HepG2 (cell line): ENCODE measurements around the gene SLC22A5. TPM values are rescaled to one million over a fixed set of nuclear protein-coding genes. Genes with fewer than 3 reads are reported as not detected.
A peak's percentile ranks its signal among the peaks of the same experiment; 100 is the strongest.

Experiments used
- EED ChIP-seq: sonication (generic); formaldehyde crosslinking; IDR thresholded peaks from 2 replicates; pipeline ENCODE4 v1.5.0; 2020; ENCODE audit warnings: mild to moderate bottlenecking, missing genetic modification reagents
- GABPB1 ChIP-seq: IDR thresholded peaks from 2 replicates; pipeline ENCODE4 v1.6.1; 2016; ENCODE audit warnings: mild to moderate bottlenecking, missing genetic modification reagents, moderate library complexity, missing compliant biosample characterization
- HDAC1 ChIP-seq: sonication (generic); formaldehyde crosslinking; IDR thresholded peaks from 2 replicates; pipeline ENCODE4 v1.5.1; 2020; ENCODE audit warnings: mild to moderate bottlenecking, missing genetic modification reagents
- NFE2L1 ChIP-seq: sonication (generic); formaldehyde crosslinking; IDR thresholded peaks from 2 replicates; pipeline ENCODE4 v1.4.0; 2020; ENCODE audit warnings: missing genetic modification reagents, mild to moderate bottlenecking, borderline replicate concordance
- SOX13 ChIP-seq, 3 experiments: fragments of 450-650 bp in 1 of 3; sonication (generic) in 1 of 3; formaldehyde crosslinking in 1 of 3; IDR thresholded peaks in 2 of 3; conservative IDR thresholded peaks in 1 of 3; 2 replicates each; pipeline versions ENCODE4 v1.5.0 to v1.6.1; 2016 to 2020; ENCODE audit warnings: antibody characterized with exemption in 1 of 3, mild to moderate bottlenecking in 1 of 3, missing compliant biosample characterization in 1 of 3, missing genetic modification reagents in 1 of 3, moderate library complexity in 1 of 3
- SP2 ChIP-seq: sonication (generic); formaldehyde crosslinking; IDR thresholded peaks from 2 replicates; pipeline ENCODE4 v1.5.1; 2020; ENCODE audit warnings: mild to moderate bottlenecking, missing genetic modification reagents
- THAP11 ChIP-seq: IDR thresholded peaks from 2 replicates; pipeline ENCODE4 v1.6.1; 2016; ENCODE audit warnings: missing biosample characterization, missing genetic modification reagents
- THYN1 ChIP-seq: sonication (generic); formaldehyde crosslinking; IDR thresholded peaks from 2 replicates; pipeline ENCODE4 v1.8.1; 2023; ENCODE audit warnings: low read depth, mild to moderate bottlenecking, moderate library complexity, missing genetic modification reagents, borderline replicate concordance
- ZKSCAN5 ChIP-seq: sonication (generic); formaldehyde crosslinking; IDR thresholded peaks from 2 replicates; pipeline ENCODE4 v1.5.1; 2020; ENCODE audit warnings: mild to moderate bottlenecking, missing genetic modification reagents
- ZNF17 ChIP-seq: sonication (generic); formaldehyde crosslinking; IDR thresholded peaks from 2 replicates; pipeline ENCODE4 v1.5.0; 2020; ENCODE audit warnings: mild to moderate bottlenecking, missing genetic modification reagents
- ZNF567 ChIP-seq: sonication (generic); formaldehyde crosslinking; IDR thresholded peaks from 2 replicates; pipeline ENCODE4 v1.8.1; 2023; ENCODE audit warnings: mild to moderate bottlenecking, missing genetic modification reagents, borderline replicate concordance
- ZNF749 ChIP-seq: sonication (generic); formaldehyde crosslinking; IDR thresholded peaks from 2 replicates; pipeline ENCODE4 v1.8.0; 2022; ENCODE audit warnings: mild to moderate bottlenecking, missing genetic modification reagents, moderate library complexity, borderline replicate concordance
- ZNF772 ChIP-seq: sonication (generic); formaldehyde crosslinking; IDR thresholded peaks from 2 replicates; pipeline ENCODE4 v1.5.0; 2020; ENCODE audit warnings: mild to moderate bottlenecking, missing genetic modification reagents
- ZZZ3 ChIP-seq: sonication (generic); formaldehyde crosslinking; IDR thresholded peaks from 2 replicates; pipeline ENCODE4 v1.4.0; 2020; ENCODE audit warnings: missing genetic modification reagents, mild to moderate bottlenecking, borderline replicate concordance
- polyA plus RNA-seq, 8 experiments: library from polyadenylated mRNA; depleted of rRNA in 3 of 8; stranded (reverse) in 7 of 8; unstranded in 1 of 8; fragments of >200 nt; fragmentation: Illumina TruSeq in 4 of 8; extraction: Trizol in 4 of 8; gene quantifications; 2 replicates each; pipeline versions ENCODE4 v1.2.1 to v1.2.3, GENCODE V29; 2011 to 2016; ENCODE audit warnings: low read depth in 4 of 8, missing spikeins in 1 of 8, mixed read lengths in 1 of 8; ENCODE audit not compliant: insufficient read depth in 1 of 8
- total RNA-seq, 5 experiments: library from RNA; depleted of rRNA; stranded (reverse); fragments of >200 nt; fragmentation: Illumina TruSeq; extraction: Trizol; gene quantifications; 2 replicates each; pipeline ENCODE4 v1.2.3, GENCODE V29; 2016; ENCODE audit warnings: low read depth in 1 of 5
- TF ChIP-seq, protein P1 (sequence below): sonication (generic); formaldehyde crosslinking; IDR thresholded peaks from 2 replicates; pipeline ENCODE4 v1.5.0; 2020; ENCODE audit warnings: mild to moderate bottlenecking, missing genetic modification reagents
- TF ChIP-seq, protein P2 (sequence below): IDR thresholded peaks from 2 replicates; pipeline ENCODE4 v1.6.1; 2016; ENCODE audit warnings: missing genetic modification reagents, missing compliant biosample characterization
- TF ChIP-seq, protein P3 (sequence below): sonication (generic); formaldehyde crosslinking; IDR thresholded peaks from 2 replicates; pipeline ENCODE4 v1.5.1; 2020; ENCODE audit warnings: mild to moderate bottlenecking, missing genetic modification reagents, moderate library complexity
- TF ChIP-seq, protein P4 (sequence below): sonication (generic); formaldehyde crosslinking; IDR thresholded peaks from 2 replicates; pipeline ENCODE4 v1.4.0; 2020; ENCODE audit warnings: missing genetic modification reagents

SLC22A5 gene
- total and polyA plus RNA-seq, 2 of the 13 experiments (the other 11 are each of a cell fraction or from before 2014, with no cell fraction given): 7.1 to 15.1 TPM

DNA sequence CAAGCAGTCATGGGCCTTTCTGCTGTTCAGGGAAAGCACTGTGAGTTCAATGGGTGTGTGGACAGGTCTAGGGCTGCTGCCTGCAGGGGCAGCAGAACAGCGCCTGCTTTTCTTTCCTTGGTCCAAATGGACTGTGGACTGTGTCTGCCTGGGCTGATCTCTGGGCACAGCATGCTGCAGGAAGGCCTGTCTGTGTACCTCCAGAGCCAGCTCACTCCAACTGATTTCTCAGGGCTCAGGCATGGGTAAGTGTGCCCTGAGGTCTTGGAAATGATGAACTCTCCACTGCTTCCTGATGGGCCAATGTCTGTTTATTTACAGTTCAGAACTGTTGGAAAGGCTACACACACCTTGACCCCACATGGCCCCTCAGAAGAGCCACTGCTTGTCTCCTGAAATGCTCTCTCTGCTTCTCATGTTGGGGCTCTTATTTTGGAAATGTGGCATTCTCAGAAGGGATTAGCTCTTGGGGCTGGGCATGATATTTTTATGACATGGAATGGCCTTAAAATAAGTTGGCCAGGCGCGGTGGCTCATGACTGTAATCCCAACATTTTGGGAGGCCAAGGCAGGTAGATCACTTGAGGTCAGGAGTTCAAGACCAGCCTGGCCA, 48.3 kb upstream of the SLC22A5 start (continued):
- TF ChIP-seq, protein P1, sequence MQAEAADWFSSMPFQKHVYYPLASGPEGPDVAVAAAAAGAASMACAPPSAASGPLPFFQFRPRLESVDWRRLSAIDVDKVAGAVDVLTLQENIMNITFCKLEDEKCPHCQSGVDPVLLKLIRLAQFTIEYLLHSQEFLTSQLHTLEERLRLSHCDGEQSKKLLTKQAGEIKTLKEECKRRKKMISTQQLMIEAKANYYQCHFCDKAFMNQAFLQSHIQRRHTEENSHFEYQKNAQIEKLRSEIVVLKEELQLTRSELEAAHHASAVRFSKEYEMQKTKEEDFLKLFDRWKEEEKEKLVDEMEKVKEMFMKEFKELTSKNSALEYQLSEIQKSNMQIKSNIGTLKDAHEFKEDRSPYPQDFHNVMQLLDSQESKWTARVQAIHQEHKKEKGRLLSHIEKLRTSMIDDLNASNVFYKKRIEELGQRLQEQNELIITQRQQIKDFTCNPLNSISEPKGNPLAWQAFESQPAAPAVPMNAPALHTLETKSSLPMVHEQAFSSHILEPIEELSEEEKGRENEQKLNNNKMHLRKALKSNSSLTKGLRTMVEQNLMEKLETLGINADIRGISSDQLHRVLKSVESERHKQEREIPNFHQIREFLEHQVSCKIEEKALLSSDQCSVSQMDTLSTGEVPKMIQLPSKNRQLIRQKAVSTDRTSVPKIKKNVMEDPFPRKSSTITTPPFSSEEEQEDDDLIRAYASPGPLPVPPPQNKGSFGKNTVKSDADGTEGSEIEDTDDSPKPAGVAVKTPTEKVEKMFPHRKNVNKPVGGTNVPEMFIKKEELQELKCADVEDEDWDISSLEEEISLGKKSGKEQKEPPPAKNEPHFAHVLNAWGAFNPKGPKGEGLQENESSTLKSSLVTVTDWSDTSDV: no peak
- no peak for TF ChIP-seq ZZZ3 (CRISPR knock-in tag)
- no peak for TF ChIP-seq ZNF567 (CRISPR knock-in tag)
- no peak for TF ChIP-seq THYN1 (CRISPR knock-in tag)
- TF ChIP-seq SP2 (CRISPR knock-in tag): no peak
- TF ChIP-seq, protein P2, sequence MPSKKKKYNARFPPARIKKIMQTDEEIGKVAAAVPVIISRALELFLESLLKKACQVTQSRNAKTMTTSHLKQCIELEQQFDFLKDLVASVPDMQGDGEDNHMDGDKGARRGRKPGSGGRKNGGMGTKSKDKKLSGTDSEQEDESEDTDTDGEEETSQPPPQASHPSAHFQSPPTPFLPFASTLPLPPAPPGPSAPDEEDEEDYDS (CRISPR knock-in tag): no peak
- TF ChIP-seq ZKSCAN5 (CRISPR knock-in tag): no peak
- no peak for TF ChIP-seq ZNF749 (CRISPR knock-in tag)
- no peak for TF ChIP-seq SOX13 (IDR thresholded peaks at IDR 0.05)
- 0 out of 4 replicates have a peak, but pooled peaks of 1 of the 2 experiments have one; percentile 5 for TF ChIP-seq SOX13 (CRISPR knock-in tag; conservative IDR thresholded peaks at IDR 0.05 in 1 of 2, IDR thresholded peaks at IDR 0.05 in 1 of 2)
- no peak for TF ChIP-seq HDAC1 (CRISPR knock-in tag)
- TF ChIP-seq THAP11: no peak
- TF ChIP-seq ZNF17: no peak
- TF ChIP-seq, protein P3, sequence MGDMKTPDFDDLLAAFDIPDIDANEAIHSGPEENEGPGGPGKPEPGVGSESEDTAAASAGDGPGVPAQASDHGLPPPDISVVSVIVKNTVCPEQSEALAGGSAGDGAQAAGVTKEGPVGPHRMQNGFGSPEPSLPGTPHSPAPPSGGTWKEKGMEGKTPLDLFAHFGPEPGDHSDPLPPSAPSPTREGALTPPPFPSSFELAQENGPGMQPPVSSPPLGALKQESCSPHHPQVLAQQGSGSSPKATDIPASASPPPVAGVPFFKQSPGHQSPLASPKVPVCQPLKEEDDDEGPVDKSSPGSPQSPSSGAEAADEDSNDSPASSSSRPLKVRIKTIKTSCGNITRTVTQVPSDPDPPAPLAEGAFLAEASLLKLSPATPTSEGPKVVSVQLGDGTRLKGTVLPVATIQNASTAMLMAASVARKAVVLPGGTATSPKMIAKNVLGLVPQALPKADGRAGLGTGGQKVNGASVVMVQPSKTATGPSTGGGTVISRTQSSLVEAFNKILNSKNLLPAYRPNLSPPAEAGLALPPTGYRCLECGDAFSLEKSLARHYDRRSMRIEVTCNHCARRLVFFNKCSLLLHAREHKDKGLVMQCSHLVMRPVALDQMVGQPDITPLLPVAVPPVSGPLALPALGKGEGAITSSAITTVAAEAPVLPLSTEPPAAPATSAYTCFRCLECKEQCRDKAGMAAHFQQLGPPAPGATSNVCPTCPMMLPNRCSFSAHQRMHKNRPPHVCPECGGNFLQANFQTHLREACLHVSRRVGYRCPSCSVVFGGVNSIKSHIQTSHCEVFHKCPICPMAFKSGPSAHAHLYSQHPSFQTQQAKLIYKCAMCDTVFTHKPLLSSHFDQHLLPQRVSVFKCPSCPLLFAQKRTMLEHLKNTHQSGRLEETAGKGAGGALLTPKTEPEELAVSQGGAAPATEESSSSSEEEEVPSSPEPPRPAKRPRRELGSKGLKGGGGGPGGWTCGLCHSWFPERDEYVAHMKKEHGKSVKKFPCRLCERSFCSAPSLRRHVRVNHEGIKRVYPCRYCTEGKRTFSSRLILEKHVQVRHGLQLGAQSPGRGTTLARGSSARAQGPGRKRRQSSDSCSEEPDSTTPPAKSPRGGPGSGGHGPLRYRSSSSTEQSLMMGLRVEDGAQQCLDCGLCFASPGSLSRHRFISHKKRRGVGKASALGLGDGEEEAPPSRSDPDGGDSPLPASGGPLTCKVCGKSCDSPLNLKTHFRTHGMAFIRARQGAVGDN (CRISPR knock-in tag): peak; percentile 61
- no peak for TF ChIP-seq ZNF772 (CRISPR knock-in tag)
- no peak for TF ChIP-seq EED (CRISPR knock-in tag)
- TF ChIP-seq NFE2L1: no peak
- TF ChIP-seq GABPB1 (CRISPR knock-in tag): no peak
- TF ChIP-seq, protein P4, sequence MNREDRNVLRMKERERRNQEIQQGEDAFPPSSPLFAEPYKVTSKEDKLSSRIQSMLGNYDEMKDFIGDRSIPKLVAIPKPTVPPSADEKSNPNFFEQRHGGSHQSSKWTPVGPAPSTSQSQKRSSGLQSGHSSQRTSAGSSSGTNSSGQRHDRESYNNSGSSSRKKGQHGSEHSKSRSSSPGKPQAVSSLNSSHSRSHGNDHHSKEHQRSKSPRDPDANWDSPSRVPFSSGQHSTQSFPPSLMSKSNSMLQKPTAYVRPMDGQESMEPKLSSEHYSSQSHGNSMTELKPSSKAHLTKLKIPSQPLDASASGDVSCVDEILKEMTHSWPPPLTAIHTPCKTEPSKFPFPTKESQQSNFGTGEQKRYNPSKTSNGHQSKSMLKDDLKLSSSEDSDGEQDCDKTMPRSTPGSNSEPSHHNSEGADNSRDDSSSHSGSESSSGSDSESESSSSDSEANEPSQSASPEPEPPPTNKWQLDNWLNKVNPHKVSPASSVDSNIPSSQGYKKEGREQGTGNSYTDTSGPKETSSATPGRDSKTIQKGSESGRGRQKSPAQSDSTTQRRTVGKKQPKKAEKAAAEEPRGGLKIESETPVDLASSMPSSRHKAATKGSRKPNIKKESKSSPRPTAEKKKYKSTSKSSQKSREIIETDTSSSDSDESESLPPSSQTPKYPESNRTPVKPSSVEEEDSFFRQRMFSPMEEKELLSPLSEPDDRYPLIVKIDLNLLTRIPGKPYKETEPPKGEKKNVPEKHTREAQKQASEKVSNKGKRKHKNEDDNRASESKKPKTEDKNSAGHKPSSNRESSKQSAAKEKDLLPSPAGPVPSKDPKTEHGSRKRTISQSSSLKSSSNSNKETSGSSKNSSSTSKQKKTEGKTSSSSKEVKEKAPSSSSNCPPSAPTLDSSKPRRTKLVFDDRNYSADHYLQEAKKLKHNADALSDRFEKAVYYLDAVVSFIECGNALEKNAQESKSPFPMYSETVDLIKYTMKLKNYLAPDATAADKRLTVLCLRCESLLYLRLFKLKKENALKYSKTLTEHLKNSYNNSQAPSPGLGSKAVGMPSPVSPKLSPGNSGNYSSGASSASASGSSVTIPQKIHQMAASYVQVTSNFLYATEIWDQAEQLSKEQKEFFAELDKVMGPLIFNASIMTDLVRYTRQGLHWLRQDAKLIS (CRISPR knock-in tag): no peak
